ENCODE results near the gene ADAMTS12.

DNA sequence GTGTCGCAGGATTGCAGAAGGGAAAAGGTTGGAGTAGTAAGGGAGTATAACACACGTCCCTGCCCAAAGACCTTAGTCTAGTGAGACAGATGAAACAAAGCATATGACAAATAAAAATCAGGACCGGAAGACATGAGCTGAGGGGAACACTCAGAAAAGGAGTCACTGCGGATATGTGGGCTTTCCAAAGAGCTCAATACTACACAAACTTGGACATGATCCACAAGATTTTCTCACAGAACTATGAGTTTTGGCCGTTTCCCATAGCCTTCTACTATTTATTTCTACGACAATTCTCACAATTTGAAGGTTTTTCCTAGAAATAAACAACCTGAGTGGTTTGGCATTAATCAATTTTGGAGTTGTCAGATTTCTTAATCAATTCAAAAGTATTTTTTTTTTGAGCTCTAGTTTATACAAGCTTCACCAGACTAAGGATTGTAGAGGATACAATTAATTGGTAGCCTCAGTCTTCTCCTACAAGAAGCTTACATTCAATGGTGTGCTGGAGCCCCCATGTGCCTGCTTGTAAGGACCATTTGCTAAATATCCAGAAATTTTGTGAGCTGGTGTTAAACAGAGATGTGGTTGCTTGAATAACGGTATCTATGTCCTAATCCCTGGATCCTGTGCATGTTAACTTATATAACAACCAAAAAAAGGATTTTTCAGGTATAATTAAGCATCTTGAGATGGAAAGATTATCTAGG is 91.4 kb downstream of the ADAMTS12 start:
- TF ChIP-seq, protein P1, sequence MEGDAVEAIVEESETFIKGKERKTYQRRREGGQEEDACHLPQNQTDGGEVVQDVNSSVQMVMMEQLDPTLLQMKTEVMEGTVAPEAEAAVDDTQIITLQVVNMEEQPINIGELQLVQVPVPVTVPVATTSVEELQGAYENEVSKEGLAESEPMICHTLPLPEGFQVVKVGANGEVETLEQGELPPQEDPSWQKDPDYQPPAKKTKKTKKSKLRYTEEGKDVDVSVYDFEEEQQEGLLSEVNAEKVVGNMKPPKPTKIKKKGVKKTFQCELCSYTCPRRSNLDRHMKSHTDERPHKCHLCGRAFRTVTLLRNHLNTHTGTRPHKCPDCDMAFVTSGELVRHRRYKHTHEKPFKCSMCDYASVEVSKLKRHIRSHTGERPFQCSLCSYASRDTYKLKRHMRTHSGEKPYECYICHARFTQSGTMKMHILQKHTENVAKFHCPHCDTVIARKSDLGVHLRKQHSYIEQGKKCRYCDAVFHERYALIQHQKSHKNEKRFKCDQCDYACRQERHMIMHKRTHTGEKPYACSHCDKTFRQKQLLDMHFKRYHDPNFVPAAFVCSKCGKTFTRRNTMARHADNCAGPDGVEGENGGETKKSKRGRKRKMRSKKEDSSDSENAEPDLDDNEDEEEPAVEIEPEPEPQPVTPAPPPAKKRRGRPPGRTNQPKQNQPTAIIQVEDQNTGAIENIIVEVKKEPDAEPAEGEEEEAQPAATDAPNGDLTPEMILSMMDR (IDR thresholded peaks at IDR 0.05), result no peak
- TF ChIP-seq POLR2A (IDR thresholded peaks at IDR 0.05), result no peak
